GM21529 (cell line): Measurements from ENCODE around the gene UTY.
"Not testable (repeated sequence)": the region's sequence is repeated elsewhere in the genome, so short reads cannot be mapped to it uniquely, and the experiment has no call there.

Experiments
- ATAC-seq: cut with Tn5 transposase; IDR thresholded peaks from one replicate; pipeline ENCODE4 v1.9.1; 2021; ENCODE audit not compliant: unreplicated experiment

Gene UTY

DNA sequence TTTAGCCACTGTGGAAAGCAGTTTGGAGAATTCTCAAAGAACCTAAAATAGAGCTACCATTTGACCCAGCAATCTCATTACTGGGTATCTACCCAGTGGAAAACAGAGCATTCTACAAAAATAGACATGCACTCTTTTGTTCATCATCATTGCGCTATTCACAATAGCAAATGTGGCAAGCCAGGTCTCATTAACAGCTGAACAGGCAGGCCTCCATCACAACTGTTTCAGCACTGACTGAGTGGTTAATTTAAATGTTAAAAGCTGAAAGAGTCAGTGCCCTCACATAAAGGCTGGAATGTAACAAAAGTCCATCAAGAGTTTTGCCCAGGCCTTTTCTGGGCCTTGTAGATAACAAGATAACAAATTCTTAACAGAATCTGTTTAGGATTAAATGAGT, 166.9 kb downstream of the UTY start:
- no peak for ATAC-seq

- no peak for ATAC-seq
Observed at GRCh38 chrY:13307959-13308358, 171.9 kb downstream of the UTY start.

DNA sequence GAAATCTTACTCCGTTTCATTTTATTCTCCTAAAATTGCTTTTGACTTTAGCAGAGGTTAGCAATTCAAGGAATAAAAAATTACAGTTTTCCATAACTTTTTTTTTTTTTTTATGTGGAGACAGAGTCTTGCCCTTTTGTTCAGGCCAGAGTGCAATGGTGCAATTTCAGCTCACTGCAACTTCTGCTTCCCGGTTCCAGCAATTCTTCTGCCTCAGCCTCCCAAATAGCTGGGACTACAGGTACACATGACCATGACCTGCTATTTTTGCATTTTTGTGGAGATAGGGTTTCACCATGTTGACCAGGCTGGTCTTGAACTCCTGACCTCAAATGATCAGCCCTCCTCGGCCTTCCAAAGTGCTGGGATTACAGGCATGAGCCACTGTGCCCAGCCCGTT, 179.0 kb downstream of the UTY start:
- ATAC-seq: no peak

DNA sequence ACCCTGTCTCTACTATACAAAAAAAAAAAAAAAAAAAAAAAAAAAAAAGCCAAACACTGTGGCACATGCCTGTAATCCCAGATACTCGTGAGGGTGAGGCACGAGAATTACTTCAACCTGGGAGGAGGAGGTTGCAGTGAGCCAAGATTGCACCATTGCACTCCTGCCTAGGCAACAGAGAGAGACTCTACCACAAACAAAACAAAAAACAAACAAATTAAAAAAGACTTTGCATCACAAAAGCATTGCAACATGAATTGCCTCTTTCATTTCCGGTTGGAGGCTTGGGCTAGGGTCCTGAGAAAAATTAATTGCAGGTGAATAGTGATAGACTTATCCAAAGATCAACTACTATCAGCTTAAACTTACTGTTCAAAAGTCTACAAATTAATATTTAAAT, 180.4 kb downstream of the UTY start:
- ATAC-seq: no peak

- ATAC-seq: no peak
Observed at GRCh38 chrY:13296176-13296890, 183.5 kb downstream of the UTY start.

DNA sequence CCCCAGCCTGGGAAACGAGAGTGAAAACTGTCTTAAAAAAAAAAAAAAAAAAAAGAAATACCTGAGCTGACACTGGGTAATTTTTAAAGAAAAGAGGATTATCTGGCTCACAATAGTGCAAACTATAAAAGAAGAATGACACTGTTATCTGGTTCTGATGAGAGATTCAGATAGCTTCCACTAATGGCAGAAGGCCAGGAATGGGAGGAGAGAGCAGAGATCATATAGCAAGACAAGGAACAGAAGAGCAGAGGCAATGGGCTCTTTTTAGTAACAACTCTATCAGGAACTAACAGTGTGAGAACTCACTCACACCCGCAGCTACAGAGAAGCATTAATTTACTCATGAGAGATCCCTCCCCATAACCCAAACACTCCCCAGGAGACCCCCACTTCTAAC, 184.8 kb downstream of the UTY start:
- ATAC-seq: no peak

DNA sequence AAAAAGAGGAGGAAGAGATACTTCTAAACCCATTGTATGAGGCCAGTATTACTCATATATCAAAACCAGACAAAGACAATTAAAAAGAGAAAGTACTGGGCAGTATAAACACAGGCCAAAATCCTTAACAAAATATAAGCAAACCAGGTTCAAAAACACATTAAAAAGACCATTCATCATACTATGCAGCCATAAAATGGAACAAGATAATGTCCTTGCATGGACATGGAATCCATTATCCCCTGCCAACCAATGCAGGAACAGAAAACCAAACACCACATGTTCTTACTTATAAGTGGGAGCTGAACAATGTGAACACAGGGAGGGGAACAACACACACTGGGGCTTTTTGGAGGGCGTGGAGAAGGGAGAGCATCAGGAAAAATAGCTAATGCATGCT, 188.6 kb downstream of the UTY start:
- ATAC-seq: no peak

DNA sequence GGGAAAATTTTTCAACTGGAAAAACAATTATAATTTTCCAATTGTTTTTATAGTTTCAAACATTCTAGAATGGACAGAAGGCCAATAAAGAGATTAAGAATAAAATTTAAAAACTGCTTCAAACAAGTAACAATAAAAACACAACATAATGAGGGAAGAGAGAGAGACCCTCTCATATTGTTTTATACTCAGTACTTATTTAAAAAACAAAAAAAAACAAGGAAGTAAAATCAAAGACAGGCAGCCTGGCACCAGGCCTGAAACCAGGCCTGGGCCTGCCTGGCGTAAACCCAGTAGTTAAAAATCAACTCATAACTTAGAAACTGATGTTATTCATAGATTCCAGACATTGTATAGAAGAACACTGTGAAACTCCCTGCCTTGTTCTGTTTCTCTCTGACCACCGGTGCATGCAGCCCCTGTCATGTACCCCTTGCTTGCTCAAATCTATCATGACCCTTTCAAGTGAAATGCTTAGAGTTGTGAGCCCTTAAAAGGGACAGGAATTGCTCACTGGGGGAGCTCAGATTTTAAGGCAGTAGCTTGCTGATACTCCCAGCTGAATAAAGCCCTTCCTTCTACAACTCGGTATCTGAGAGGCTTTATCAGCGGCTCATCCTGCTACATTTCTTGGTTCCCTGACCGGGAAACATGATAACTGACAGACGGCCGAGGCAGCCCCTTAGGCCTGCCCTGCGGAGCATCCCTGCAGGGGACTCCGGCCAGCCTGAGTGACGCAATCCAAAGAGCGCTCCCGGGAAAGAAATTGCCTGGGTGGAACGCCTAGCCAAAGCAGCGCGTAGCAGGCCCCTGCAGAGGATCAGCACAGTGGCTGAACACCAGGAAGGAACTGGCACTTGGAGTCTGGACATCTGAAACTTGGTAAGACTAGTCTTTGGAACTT, 197.4 kb downstream of the UTY start:
- ATAC-seq: not testable (repeated sequence)

GRCh38 chrY:13279561-13279960, 200.3 kb downstream of the UTY start:
- ATAC-seq: no peak

DNA sequence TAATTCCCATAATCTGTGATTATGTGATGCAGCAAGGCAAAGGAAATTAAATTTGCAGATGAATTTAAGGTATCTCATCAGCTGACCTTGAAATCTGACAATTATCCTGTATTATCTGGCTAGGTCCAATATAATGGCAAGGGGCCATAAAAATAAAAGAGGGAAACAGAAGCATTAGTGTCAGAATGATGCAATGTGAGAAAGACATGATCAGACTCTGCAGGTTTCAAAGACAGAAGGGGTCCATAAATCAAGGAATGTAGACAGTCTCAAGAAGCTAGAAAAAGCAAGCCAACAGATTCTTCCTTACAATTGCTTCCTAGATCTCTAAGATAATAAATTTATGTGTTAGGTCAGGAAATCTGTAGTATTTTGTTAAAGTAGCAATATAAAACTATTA, 208.1 kb downstream of the UTY start:
- no peak for ATAC-seq

GRCh38 chrY:13253941-13254440, 225.8 kb downstream of the UTY start:
- not testable (repeated sequence) for ATAC-seq

GRCh38 chrY:13250421-13250820, 229.4 kb downstream of the UTY start:
- ATAC-seq: no peak

DNA sequence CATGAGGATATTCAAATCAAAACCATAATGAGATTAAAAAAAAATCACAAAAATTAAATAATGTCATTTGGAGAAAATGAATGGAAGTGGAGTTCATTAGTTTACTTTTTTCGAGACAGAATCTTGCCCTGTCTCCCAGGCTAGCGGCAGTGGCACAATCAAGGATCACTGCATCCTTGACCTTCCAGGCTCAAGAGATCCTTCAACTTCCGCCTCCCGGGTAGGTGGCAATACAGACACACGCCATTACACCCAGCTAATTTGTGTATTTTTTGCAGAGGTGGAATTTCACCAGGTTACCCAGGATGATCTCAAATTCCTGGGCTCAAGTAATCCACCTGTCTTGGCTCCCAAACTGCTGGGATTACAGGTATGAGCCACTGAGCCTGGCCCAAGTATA, 236.1 kb downstream of the UTY start:
- ATAC-seq: no peak

- no peak for ATAC-seq
Observed at GRCh38 chrY:13233901-13234300, 245.9 kb downstream of the UTY start.

DNA sequence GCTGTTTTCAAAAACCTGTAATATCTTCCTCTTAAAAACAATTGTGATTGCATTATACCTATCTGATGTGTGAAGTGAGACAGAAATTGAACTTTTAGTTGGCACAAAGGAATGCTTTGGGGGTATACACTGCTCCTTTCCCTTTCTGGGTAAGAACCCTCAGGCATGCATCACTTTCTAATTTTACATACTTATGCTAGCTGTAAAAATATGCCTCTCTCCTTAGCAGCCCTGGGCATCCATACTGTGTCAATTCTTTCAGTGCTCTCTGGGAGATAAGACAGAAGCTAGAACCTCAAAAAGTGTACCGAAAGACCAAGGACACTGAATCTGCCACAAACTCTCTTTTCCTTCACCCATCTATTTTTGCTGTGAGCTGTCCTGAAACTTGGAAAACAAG, 246.7 kb downstream of the UTY start:
- ATAC-seq: no peak

GRCh38 chrY:13227354-13227953, 252.4 kb downstream of the UTY start:
- ATAC-seq: no peak

- no peak for ATAC-seq
Observed at GRCh38 chrY:13210961-13211646, 268.7 kb downstream of the UTY start.

DNA sequence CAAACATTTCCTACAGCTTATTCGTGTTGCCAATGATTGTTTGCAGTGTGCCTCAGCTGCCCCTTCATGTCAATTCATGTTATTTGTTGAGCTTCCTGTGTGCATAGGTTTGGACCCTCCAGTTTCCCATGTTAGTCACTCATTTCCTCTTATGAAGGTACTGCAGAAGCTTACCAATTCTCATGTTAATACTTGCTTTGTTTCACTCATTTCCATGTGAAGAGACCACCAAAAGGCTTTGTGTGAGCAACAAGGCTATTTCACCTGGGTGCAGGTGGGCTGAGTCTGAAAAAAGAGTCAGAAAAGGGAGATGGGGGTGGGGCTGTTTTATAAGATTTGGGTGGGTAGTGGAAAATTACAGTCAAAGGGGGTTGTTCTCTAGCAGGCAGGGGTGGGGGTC, 274.6 kb downstream of the UTY start:
- no peak for ATAC-seq
